ENCODE results near the gene SCLY. TPM values are rescaled to one million over a fixed set of nuclear protein-coding genes. Genes with fewer than 3 reads are reported as not detected.

Gene SCLY
- total and polyA plus RNA-seq, 2 of the 13 experiments (the other 11 are each of a cell fraction or from before 2014, with no cell fraction given), result 27.9 to 38.6 TPM

DNA sequence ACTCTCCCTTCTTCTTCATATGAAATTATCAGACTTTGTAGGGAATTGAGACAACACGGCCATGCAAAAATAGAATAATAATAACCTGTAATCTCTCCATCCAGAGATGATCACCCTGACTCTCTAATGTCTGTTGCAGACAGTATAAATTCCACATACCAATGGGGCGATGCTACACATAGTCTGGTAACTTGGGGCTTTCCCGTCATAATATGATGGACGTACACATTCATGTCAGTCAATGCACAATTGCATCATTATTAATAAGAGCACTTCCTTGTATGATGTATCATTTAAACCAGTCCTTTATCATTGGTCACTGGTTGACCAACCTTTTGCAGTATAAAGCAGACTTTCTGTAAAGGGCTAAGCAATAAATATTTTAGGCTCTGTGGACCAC lies 39.5 kb upstream of the SCLY start:
- TF ChIP-seq SMARCE1 (IDR thresholded peaks at IDR 0.05; ENCODE audit: borderline replicate concordance), result no peak
- no peak for TF ChIP-seq ZBTB43 (CRISPR knock-in tag; conservative IDR thresholded peaks at IDR 0.05)
- no peak for TF ChIP-seq SIN3A (IDR thresholded peaks at IDR 0.05; ENCODE audit: borderline replicate concordance, low read depth, low read length)
- no peak for TF ChIP-seq ZNF138 (CRISPR knock-in tag; IDR thresholded peaks at IDR 0.05; ENCODE audit: low read depth)
- TF ChIP-seq ATF7 (IDR thresholded peaks at IDR 0.05), result peak; percentile 32; the same call in 1 of the 2 replicates
- no peak for TF ChIP-seq ATF7 (CRISPR knock-in tag; IDR thresholded peaks at IDR 0.05)
- no peak for TF ChIP-seq ZNF230 (CRISPR knock-in tag; IDR thresholded peaks at IDR 0.05)
- Histone ChIP-seq H4K20me1 (ENCODE audit: insufficient read depth, low read length) (no peaks in the 10 kb centered on the region), H3K9me3 (ENCODE audit: low read length) (no peaks in the 10 kb centered on the region), H3K27ac (ENCODE audit: extremely low read length, insufficient read depth, low read length) (no peak overlapping the region), H2AFZ (ENCODE audit: low read length) (no peak overlapping the region), H3K9ac (ENCODE audit: insufficient read depth, low read depth, low read length) (no peak overlapping the region), H3K27me3 (ENCODE audit: control insufficient read depth in 1 of 2, insufficient read depth in 2 of 2, low read length in 2 of 2) (no peaks in the 10 kb centered on the region), H3K36me3 (replicated peaks in 1 of 2; ENCODE audit: control insufficient read depth in 1 of 2, insufficient read depth in 2 of 2, low read length in 2 of 2) (peaks cover 17 to 39% of the 10 kb centered on the region in 2 experiments; a peak in 4 of 5 replicates), H3K4me2 (ENCODE audit: low read depth, low read length) (no peak overlapping the region), H3K79me2 (ENCODE audit: insufficient read depth, low read length) (no peaks in the 10 kb centered on the region), H3K4me1 (ENCODE audit: insufficient read depth, low read length) (no peaks in the 10 kb centered on the region), H3K4me3 (replicated peaks in 1 of 3; ENCODE audit: insufficient read depth in 1 of 3, low read depth in 2 of 3, low read length in 3 of 3) (no peak overlapping the region)
- no peak for FAIRE-seq
- POLR2A ChIA-PET, result no interaction called here
- 92% methylated on average over 4 of the region's 4 CpGs for WGBS (ENCODE audit: low lambda C conversion rate)
- no peak for ATAC-seq
- intact Hi-C loops (cut with micrococcal nuclease; ENCODE audit: unreplicated experiment) (no loop called here), in situ Hi-C loops (cut with HindIII; ENCODE audit: extremely low pct_ligation_motif_present, low pct_unique_long_range_greater_than_20kb) (no loop called here)
- no TSS peak for BruUV-seq (replicated peaks)
- CTCF ChIA-PET (ENCODE audit: low intra/inter-chr PET ratio, low total read pairs), result no interaction called here
- no peak for DNase-seq (ENCODE audit: low spot score)

- no peak overlapping the region for H3K4me2 ChIP-seq (ENCODE audit: low read depth, low read length)
- H3K36me3 ChIP-seq (replicated peaks in 1 of 2; ENCODE audit: control insufficient read depth in 1 of 2, insufficient read depth in 2 of 2, low read length in 2 of 2), result peaks cover 16 to 35% of the 10 kb centered on the region in 2 experiments; a peak in 4 of 5 replicates
- intact Hi-C loops (cut with micrococcal nuclease; ENCODE audit: unreplicated experiment) (no loop called here), in situ Hi-C loops (cut with HindIII; ENCODE audit: extremely low pct_ligation_motif_present, low pct_unique_long_range_greater_than_20kb) (no loop called here)
- WGBS (ENCODE audit: low lambda C conversion rate), result 91% methylated on average over 5 of the region's 5 CpGs
- no peak overlapping the region for H2AFZ ChIP-seq (ENCODE audit: low read length)
- ATAC-seq (no peak), FAIRE-seq (no peak), DNase-seq (ENCODE audit: low spot score) (no peak)
- no peaks in the 10 kb centered on the region for H3K27me3 ChIP-seq (ENCODE audit: control insufficient read depth in 1 of 2, insufficient read depth in 2 of 2, low read length in 2 of 2)
- no peak overlapping the region for H3K9ac ChIP-seq (ENCODE audit: insufficient read depth, low read depth, low read length)
- H3K9me3 ChIP-seq (ENCODE audit: low read length), result no peaks in the 10 kb centered on the region
- POLR2A ChIA-PET, result no interaction called here
- H3K4me3 ChIP-seq (replicated peaks in 1 of 3; ENCODE audit: insufficient read depth in 1 of 3, low read depth in 2 of 3, low read length in 3 of 3), result no peak overlapping the region
- no peak overlapping the region for H3K27ac ChIP-seq (ENCODE audit: extremely low read length, insufficient read depth, low read length)
- BruUV-seq (replicated peaks), result no TSS peak
- H3K4me1 ChIP-seq (ENCODE audit: insufficient read depth, low read length), result no peaks in the 10 kb centered on the region
- CTCF ChIA-PET (ENCODE audit: low intra/inter-chr PET ratio, low total read pairs), result no interaction called here
- no peaks in the 10 kb centered on the region for H3K79me2 ChIP-seq (ENCODE audit: insufficient read depth, low read length)
- no peaks in the 10 kb centered on the region for H4K20me1 ChIP-seq (ENCODE audit: insufficient read depth, low read length)
- no peak for TF ChIP-seq TEAD3 (CRISPR knock-in tag; optimal IDR thresholded peaks at IDR 0.05; ENCODE audit: borderline replicate concordance)
- TF ChIP-seq, protein P1, sequence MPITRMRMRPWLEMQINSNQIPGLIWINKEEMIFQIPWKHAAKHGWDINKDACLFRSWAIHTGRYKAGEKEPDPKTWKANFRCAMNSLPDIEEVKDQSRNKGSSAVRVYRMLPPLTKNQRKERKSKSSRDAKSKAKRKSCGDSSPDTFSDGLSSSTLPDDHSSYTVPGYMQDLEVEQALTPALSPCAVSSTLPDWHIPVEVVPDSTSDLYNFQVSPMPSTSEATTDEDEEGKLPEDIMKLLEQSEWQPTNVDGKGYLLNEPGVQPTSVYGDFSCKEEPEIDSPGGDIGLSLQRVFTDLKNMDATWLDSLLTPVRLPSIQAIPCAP (CRISPR knock-in tag; IDR thresholded peaks at IDR 0.05; ENCODE audit: low read depth), result no peak
- TF ChIP-seq, protein P2, sequence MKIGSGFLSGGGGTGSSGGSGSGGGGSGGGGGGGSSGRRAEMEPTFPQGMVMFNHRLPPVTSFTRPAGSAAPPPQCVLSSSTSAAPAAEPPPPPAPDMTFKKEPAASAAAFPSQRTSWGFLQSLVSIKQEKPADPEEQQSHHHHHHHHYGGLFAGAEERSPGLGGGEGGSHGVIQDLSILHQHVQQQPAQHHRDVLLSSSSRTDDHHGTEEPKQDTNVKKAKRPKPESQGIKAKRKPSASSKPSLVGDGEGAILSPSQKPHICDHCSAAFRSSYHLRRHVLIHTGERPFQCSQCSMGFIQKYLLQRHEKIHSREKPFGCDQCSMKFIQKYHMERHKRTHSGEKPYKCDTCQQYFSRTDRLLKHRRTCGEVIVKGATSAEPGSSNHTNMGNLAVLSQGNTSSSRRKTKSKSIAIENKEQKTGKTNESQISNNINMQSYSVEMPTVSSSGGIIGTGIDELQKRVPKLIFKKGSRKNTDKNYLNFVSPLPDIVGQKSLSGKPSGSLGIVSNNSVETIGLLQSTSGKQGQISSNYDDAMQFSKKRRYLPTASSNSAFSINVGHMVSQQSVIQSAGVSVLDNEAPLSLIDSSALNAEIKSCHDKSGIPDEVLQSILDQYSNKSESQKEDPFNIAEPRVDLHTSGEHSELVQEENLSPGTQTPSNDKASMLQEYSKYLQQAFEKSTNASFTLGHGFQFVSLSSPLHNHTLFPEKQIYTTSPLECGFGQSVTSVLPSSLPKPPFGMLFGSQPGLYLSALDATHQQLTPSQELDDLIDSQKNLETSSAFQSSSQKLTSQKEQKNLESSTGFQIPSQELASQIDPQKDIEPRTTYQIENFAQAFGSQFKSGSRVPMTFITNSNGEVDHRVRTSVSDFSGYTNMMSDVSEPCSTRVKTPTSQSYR (CRISPR knock-in tag; IDR thresholded peaks at IDR 0.05; ENCODE audit: borderline replicate concordance), result no peak
- no peak for TF ChIP-seq PAWR (CRISPR knock-in tag; IDR thresholded peaks at IDR 0.05; ENCODE audit: borderline replicate concordance)
- no peak for TF ChIP-seq ETS1 (CRISPR knock-in tag; IDR thresholded peaks at IDR 0.05)
- no peak for TF ChIP-seq CREBL2 (CRISPR knock-in tag; IDR thresholded peaks at IDR 0.05; ENCODE audit: borderline replicate concordance)
These were observed 38.1 kb upstream of the SCLY start for GRCh38 chr2:238022594-238023157.
